ENCODE results near the gene CDK11B. TPM values are rescaled to one million over a fixed set of nuclear protein-coding genes. Genes with fewer than 3 reads are reported as not detected.
"Not testable (repeated sequence)": the region's sequence is repeated elsewhere in the genome, so short reads cannot be mapped to it uniquely, and the experiment has no call there.

The CDK11B gene
- total and polyA plus RNA-seq, 2 of the 8 experiments (the other 6 are each of a cell fraction or from before 2014, with no cell fraction given), result 11.1 to 31.9 TPM

DNA sequence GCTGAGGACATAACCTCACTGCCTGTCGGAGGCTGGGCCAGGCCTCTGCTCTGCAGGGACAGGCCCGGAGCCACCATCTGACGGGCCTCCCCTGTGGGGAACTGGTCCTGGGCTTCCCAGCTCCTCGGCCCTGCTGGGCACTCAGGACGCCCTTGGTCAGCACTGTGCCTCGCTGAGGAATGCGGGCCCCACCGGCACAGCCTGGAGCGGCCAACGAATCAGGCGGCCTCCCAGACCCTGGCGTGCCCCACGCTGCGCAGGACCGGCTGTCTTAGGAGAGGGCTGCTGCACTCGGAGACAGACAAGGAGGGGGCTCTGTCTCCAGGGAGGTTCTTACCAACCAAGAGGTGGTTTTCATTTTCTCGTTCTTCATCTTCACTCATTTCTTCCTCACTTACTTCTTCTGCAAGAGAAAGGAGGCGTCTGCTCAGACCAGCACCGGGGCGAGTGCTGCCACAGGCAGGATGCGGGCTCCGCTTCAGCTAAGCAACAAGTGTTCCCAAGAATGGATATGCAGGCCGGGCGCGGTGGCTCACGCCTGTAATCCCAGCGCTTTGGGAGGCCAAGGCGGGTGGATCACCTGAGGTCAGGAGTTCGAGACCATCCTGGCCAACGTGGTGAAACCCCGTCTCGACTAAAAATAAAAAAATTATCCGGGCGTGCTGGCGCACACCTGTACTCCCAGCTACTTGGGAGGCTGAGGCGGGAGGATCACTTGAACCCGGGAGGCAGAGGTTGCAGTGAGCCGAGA is 17.9 kb downstream of the CDK11B start:
- H3K4ac ChIP-seq (replicated peaks; ENCODE audit: insufficient read length, low read depth, low read length); H2BK120ac ChIP-seq (replicated peaks; ENCODE audit: low read depth, low read length); H3K4me3 ChIP-seq (ENCODE audit: extremely low read depth in 1 of 4, insufficient read depth in 2 of 4, low read depth in 3 of 4, low read length in 4 of 4); H3K79me2 ChIP-seq (ENCODE audit: control insufficient read depth in 1 of 2, insufficient read depth in 2 of 2, low read length in 2 of 2); H2BK5ac ChIP-seq (ENCODE audit: low read depth, low read length); H3K4me1 ChIP-seq (replicated peaks in 1 of 4; ENCODE audit: control insufficient read depth in 3 of 4, insufficient read depth in 4 of 4, low read length in 3 of 4); H3K56ac ChIP-seq (replicated peaks; ENCODE audit: insufficient read length, low read depth, low read length); H4K20me1 ChIP-seq (replicated peaks in 1 of 2; ENCODE audit: control insufficient read depth in 1 of 2, insufficient read depth in 2 of 2, low read length in 2 of 2); H3K27ac ChIP-seq (ENCODE audit: low read depth, low read length); H3K9me3 ChIP-seq (ENCODE audit: insufficient read depth in 2 of 2, low read depth in 1 of 2, low read length in 1 of 2); H3K23ac ChIP-seq (ENCODE audit: insufficient read length); H3K79me1 ChIP-seq (ENCODE audit: low read depth, low read length); DNase-seq (ENCODE audit: low read depth in 1 of 2, low spot score in 2 of 2); CTCF ChIA-PET (ENCODE audit: partially characterized antibody); H2BK15ac ChIP-seq (ENCODE audit: low read length); H4K91ac ChIP-seq (replicated peaks; ENCODE audit: insufficient read length, low read length); POLR2A ChIA-PET (ENCODE audit: partially characterized antibody); H3K14ac ChIP-seq (ENCODE audit: insufficient read length); H3K4me2 ChIP-seq (ENCODE audit: insufficient read depth in 1 of 2, low read depth in 2 of 2, low read length in 2 of 2); H2BK20ac ChIP-seq (ENCODE audit: low read length); FAIRE-seq; H3K27me3 ChIP-seq (replicated peaks in 1 of 4; ENCODE audit: control insufficient read depth in 3 of 4, extremely low read depth in 1 of 4, insufficient read depth in 3 of 4, low read length in 3 of 4); H2BK12ac ChIP-seq (ENCODE audit: low read depth, low read length); H4K5ac ChIP-seq (ENCODE audit: insufficient read length, low read depth, low read length); H2AFZ ChIP-seq (ENCODE audit: low read length); H3K18ac ChIP-seq (ENCODE audit: extremely low read depth, low read length); H3K9ac ChIP-seq (replicated peaks in 1 of 4; ENCODE audit: extremely low read depth in 1 of 4, low read depth in 3 of 4, low read length in 3 of 4); H2AK5ac ChIP-seq (ENCODE audit: low read depth, low read length); H3K23me2 ChIP-seq (ENCODE audit: low read depth, low read length); H4K8ac ChIP-seq (ENCODE audit: extremely low read depth, insufficient read depth, low read length): not testable (repeated sequence)
- H3K36me3 ChIP-seq (ENCODE audit: control insufficient read depth in 2 of 4, insufficient read depth in 4 of 4, low read length in 3 of 4), result peaks cover 0 to 15% (median 5%) of the 10 kb centered on the region in 4 experiments; a peak in 6 of 8 replicates
- WGBS, 2 experiments (ENCODE audit: extremely low coverage in 1 of 2, insufficient coverage in 1 of 2, insufficient read length in 1 of 2, insufficient replicate concordance in 2 of 2, low coverage in 1 of 2, low lambda C conversion rate in 2 of 2, missing lambda C conversion rate in 1 of 2), result 92% methylated on average over 13 of the region's 38 CpGs; no CpG with 5 or more reads in 1 of the 2 experiments

- WGBS, 2 experiments (ENCODE audit: extremely low coverage in 1 of 2, insufficient coverage in 1 of 2, insufficient read length in 1 of 2, insufficient replicate concordance in 2 of 2, low coverage in 1 of 2, low lambda C conversion rate in 2 of 2, missing lambda C conversion rate in 1 of 2), result 96% methylated on average over 8 of the region's 25 CpGs; no CpG with 5 or more reads in 1 of the 2 experiments
- FAIRE-seq; H3K27me3 ChIP-seq (replicated peaks in 1 of 4; ENCODE audit: control insufficient read depth in 3 of 4, extremely low read depth in 1 of 4, insufficient read depth in 3 of 4, low read length in 3 of 4); H3K18ac ChIP-seq (ENCODE audit: extremely low read depth, low read length); H3K4me2 ChIP-seq (ENCODE audit: insufficient read depth in 1 of 2, low read depth in 2 of 2, low read length in 2 of 2); H4K20me1 ChIP-seq (replicated peaks in 1 of 2; ENCODE audit: control insufficient read depth in 1 of 2, insufficient read depth in 2 of 2, low read length in 2 of 2); H3K79me2 ChIP-seq (ENCODE audit: control insufficient read depth in 1 of 2, insufficient read depth in 2 of 2, low read length in 2 of 2); H2BK15ac ChIP-seq (ENCODE audit: low read length); DNase-seq (ENCODE audit: low read depth in 1 of 2, low spot score in 2 of 2); H2BK20ac ChIP-seq (ENCODE audit: low read length); H3K9me3 ChIP-seq (ENCODE audit: insufficient read depth in 2 of 2, low read depth in 1 of 2, low read length in 1 of 2); H2BK5ac ChIP-seq (ENCODE audit: low read depth, low read length); H4K8ac ChIP-seq (ENCODE audit: extremely low read depth, insufficient read depth, low read length); H4K91ac ChIP-seq (replicated peaks; ENCODE audit: insufficient read length, low read length); H3K9ac ChIP-seq (replicated peaks in 1 of 4; ENCODE audit: extremely low read depth in 1 of 4, low read depth in 3 of 4, low read length in 3 of 4); H2AK5ac ChIP-seq (ENCODE audit: low read depth, low read length); H3K23ac ChIP-seq (ENCODE audit: insufficient read length); H3K14ac ChIP-seq (ENCODE audit: insufficient read length); CTCF ChIA-PET (ENCODE audit: partially characterized antibody); H3K27ac ChIP-seq (ENCODE audit: low read depth, low read length); H3K23me2 ChIP-seq (ENCODE audit: low read depth, low read length); H3K4me1 ChIP-seq (replicated peaks in 1 of 4; ENCODE audit: control insufficient read depth in 3 of 4, insufficient read depth in 4 of 4, low read length in 3 of 4); H3K4me3 ChIP-seq (ENCODE audit: extremely low read depth in 1 of 4, insufficient read depth in 2 of 4, low read depth in 3 of 4, low read length in 4 of 4); H2AFZ ChIP-seq (ENCODE audit: low read length); H3K56ac ChIP-seq (replicated peaks; ENCODE audit: insufficient read length, low read depth, low read length); H3K4ac ChIP-seq (replicated peaks; ENCODE audit: insufficient read length, low read depth, low read length); POLR2A ChIA-PET (ENCODE audit: partially characterized antibody); H2BK12ac ChIP-seq (ENCODE audit: low read depth, low read length); H3K79me1 ChIP-seq (ENCODE audit: low read depth, low read length); H4K5ac ChIP-seq (ENCODE audit: insufficient read length, low read depth, low read length); H2BK120ac ChIP-seq (replicated peaks; ENCODE audit: low read depth, low read length): not testable (repeated sequence)
- peaks cover 0 to 15% (median 5%) of the 10 kb centered on the region in 4 experiments; a peak in 5 of 8 replicates for H3K36me3 ChIP-seq (ENCODE audit: control insufficient read depth in 2 of 4, insufficient read depth in 4 of 4, low read length in 3 of 4)
Measured at GRCh38 chr1:1640081-1640480, 18.7 kb downstream of the CDK11B start.
